Hepatocyte (in vitro differentiated cells): ENCODE results near the gene BACH1. TPM values are rescaled to one million over a fixed set of nuclear protein-coding genes. Genes with fewer than 3 reads are reported as not detected.

Experiments
- DNase-seq: peaks from one replicate; pipeline ENCODE4 v3.0.0-alpha.2; 2016; ENCODE audit warnings: low spot score
- H2AFZ ChIP-seq: fragments of 200-600 bp; sonication (generic); 2 replicates; pipeline ENCODE4 v1.6.0; 2016; ENCODE audit warnings: antibody characterized with exemption, mild to moderate bottlenecking
- H3K27ac ChIP-seq: fragments of 200-600 bp; sonication (generic); 2 replicates; pipeline ENCODE4 v1.5.1; 2016; ENCODE audit warnings: mild to moderate bottlenecking
- H3K27me3 ChIP-seq: fragments of 200-600 bp; sonication (generic); 2 replicates; pipeline ENCODE4 v1.6.1; 2016
- H3K36me3 ChIP-seq: fragments of 200-600 bp; sonication (generic); replicated peaks from 2 replicates; pipeline ENCODE4 v1.5.1; 2016; ENCODE audit warnings: low read depth; ENCODE audit not compliant: insufficient read depth
- H3K4me1 ChIP-seq: fragments of 200-600 bp; sonication (generic); 2 replicates; pipeline ENCODE4 v1.5.1; 2016; ENCODE audit warnings: mild to moderate bottlenecking, moderate library complexity; ENCODE audit not compliant: insufficient read depth
- H3K4me2 ChIP-seq: fragments of 200-600 bp; sonication (generic); 2 replicates; pipeline ENCODE4 v1.6.0; 2016
- H3K4me3 ChIP-seq: fragments of 200-600 bp; sonication (generic); 2 replicates; pipeline ENCODE4 v1.5.1; 2016; ENCODE audit warnings: mild to moderate bottlenecking
- H3K79me2 ChIP-seq: fragments of 200-600 bp; sonication (generic); 2 replicates; pipeline ENCODE4 v1.6.0; 2017; ENCODE audit warnings: mild to moderate bottlenecking
- H3K9me2 ChIP-seq: fragments of 200-600 bp; sonication (generic); replicated peaks from 2 replicates; pipeline ENCODE4 v1.6.0; 2017; ENCODE audit warnings: mild to moderate bottlenecking; ENCODE audit not compliant: insufficient read depth
- H3K9me3 ChIP-seq: fragments of 200-600 bp; sonication (generic); 2 replicates; pipeline ENCODE4 v1.5.1; 2016; ENCODE audit warnings: low read depth, mild to moderate bottlenecking
- H4K20me1 ChIP-seq: fragments of 200-600 bp; sonication (generic); 2 replicates; pipeline ENCODE4 v1.6.0; 2016; ENCODE audit warnings: mild to moderate bottlenecking; ENCODE audit not compliant: insufficient read depth, poor library complexity, severe bottlenecking
- EZH2 ChIP-seq: fragments of 200-600 bp; sonication (generic); IDR thresholded peaks from 2 replicates; pipeline ENCODE4 v1.6.1; 2016; ENCODE audit warnings: antibody characterized with exemption, mild to moderate bottlenecking, borderline replicate concordance
- EZH2phosphoT487 ChIP-seq: fragments of 200-600 bp; sonication (generic); IDR thresholded peaks from one replicate; pipeline ENCODE4 v1.6.1; 2018; ENCODE audit warnings: antibody characterized with exemption, mild to moderate bottlenecking, low read depth, moderate library complexity; ENCODE audit not compliant: unreplicated experiment, severe bottlenecking
- WGBS: methylation state at CpG from one replicate; pipeline ENCODE4 v1.1.6; 2016; ENCODE audit warnings: low lambda C conversion rate; ENCODE audit errors: missing lambda C conversion rate; 5-methylcytosine and 5-hydroxymethylcytosine counted together
- polyA plus RNA-seq: library from polyadenylated mRNA; unstranded; fragments of >200 nt; fragmentation: Nextera tagmentation; extraction: Ambion mirVana; gene quantifications from 2 replicates; pipeline ENCODE4 v1.2.1, GENCODE V29; 2016
- total RNA-seq: library from RNA; depleted of rRNA; stranded (reverse); fragments of >200 nt; gene quantifications from 2 replicates; pipeline ENCODE4 v1.2.3, GENCODE V29; 2014
- TF ChIP-seq, protein P1 (sequence below): fragments of 200-600 bp; sonication (generic); IDR thresholded peaks from 2 replicates; pipeline ENCODE4 v1.5.1; 2016; ENCODE audit warnings: antibody characterized with exemption, mild to moderate bottlenecking; ENCODE audit not compliant: poor library complexity

Gene BACH1
- total and polyA plus RNA-seq, 2 experiments from 2014 or later: 19.7 to 79.8 TPM

DNA sequence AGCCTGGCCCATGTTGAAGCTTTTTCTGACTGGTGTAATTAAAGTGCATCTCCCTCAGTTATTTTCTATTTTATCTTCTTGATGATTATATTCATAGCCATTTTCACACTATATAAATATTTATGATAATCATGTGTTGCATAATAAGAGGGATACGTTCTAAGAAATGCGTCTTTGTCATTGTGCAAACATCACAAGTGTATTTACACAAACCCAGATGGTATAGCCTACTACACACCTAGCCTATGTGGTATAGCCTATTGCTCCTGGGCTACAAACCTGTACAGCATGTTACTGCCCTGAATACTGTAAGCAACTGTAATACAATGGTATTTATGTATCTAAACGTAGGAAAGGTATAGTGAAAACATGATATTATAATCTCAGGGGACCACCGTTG, 88.1 kb downstream of the BACH1 start:
- Histone ChIP-seq H3K4me3 (no peak overlapping the region), H4K20me1 (no peaks in the 10 kb centered on the region), H3K4me1 (peaks cover 15% of the 10 kb centered on the region), H3K27me3 (no peaks in the 10 kb centered on the region), H2AFZ (no peak overlapping the region), H3K9me3 (no peaks in the 10 kb centered on the region), H3K36me3 (no peaks in the 10 kb centered on the region), H3K4me2 (no peak overlapping the region), H3K9me2 (no peaks in the 10 kb centered on the region), H3K79me2 (no peaks in the 10 kb centered on the region), H3K27ac (no peak overlapping the region)
- no peak for DNase-seq
- WGBS: 76% methylated on average over 4 of the region's 4 CpGs
- TF ChIP-seq, protein P1, sequence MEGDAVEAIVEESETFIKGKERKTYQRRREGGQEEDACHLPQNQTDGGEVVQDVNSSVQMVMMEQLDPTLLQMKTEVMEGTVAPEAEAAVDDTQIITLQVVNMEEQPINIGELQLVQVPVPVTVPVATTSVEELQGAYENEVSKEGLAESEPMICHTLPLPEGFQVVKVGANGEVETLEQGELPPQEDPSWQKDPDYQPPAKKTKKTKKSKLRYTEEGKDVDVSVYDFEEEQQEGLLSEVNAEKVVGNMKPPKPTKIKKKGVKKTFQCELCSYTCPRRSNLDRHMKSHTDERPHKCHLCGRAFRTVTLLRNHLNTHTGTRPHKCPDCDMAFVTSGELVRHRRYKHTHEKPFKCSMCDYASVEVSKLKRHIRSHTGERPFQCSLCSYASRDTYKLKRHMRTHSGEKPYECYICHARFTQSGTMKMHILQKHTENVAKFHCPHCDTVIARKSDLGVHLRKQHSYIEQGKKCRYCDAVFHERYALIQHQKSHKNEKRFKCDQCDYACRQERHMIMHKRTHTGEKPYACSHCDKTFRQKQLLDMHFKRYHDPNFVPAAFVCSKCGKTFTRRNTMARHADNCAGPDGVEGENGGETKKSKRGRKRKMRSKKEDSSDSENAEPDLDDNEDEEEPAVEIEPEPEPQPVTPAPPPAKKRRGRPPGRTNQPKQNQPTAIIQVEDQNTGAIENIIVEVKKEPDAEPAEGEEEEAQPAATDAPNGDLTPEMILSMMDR: no peak
- TF ChIP-seq EZH2phosphoT487: no peak
- TF ChIP-seq EZH2: no peak

DNA sequence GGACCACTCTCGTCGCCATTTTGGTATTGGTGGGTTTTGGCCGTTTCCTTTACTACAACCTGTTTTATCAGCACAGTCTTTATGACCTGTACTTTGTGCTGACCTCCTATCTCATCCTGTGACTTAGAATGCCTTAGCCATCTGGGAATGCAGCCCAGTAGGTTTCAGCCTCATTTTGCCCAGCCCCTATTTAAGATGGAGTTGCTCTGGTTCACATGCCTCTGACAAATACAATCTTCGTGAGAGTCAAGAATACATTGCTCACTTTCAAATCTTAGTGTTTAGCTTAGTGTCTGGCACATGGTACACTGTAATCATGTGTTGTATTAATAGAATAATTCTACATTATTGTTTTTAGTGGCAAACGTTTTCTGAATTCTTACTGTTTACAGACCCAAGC, 88.9 kb downstream of the BACH1 start:
- no peak overlapping the region for H2AFZ ChIP-seq
- H3K27ac ChIP-seq: no peak overlapping the region
- 89% methylated on average over 5 of the region's 5 CpGs for WGBS
- H3K79me2 ChIP-seq: no peaks in the 10 kb centered on the region
- no peaks in the 10 kb centered on the region for H4K20me1 ChIP-seq
- H3K4me1 ChIP-seq: peaks cover 11% of the 10 kb centered on the region
- H3K4me3 ChIP-seq: no peak overlapping the region
- TF ChIP-seq, protein P1: no peak
- TF ChIP-seq EZH2phosphoT487 (no peak), EZH2 (no peak)
- no peaks in the 10 kb centered on the region for H3K9me3 ChIP-seq
- H3K4me2 ChIP-seq: no peak overlapping the region
- H3K9me2 ChIP-seq: no peaks in the 10 kb centered on the region
- no peak for DNase-seq
- no peaks in the 10 kb centered on the region for H3K36me3 ChIP-seq
- no peaks in the 10 kb centered on the region for H3K27me3 ChIP-seq

- Histone ChIP-seq H3K79me2 (no peaks in the 10 kb centered on the region), H3K36me3 (no peaks in the 10 kb centered on the region), H3K4me3 (no peak overlapping the region), H3K4me2 (no peak overlapping the region), H2AFZ (no peak overlapping the region), H3K9me3 (no peaks in the 10 kb centered on the region), H3K4me1 (peaks cover 6% of the 10 kb centered on the region), H3K27me3 (no peaks in the 10 kb centered on the region), H3K27ac (no peak overlapping the region), H4K20me1 (no peaks in the 10 kb centered on the region), H3K9me2 (no peaks in the 10 kb centered on the region)
- 87% methylated on average over 3 of the region's 3 CpGs for WGBS
- TF ChIP-seq, protein P1: no peak
- TF ChIP-seq EZH2 (no peak), EZH2phosphoT487 (no peak)
- no peak for DNase-seq
These were observed 90.4 kb downstream of the BACH1 start for GRCh38 chr21:29389136-29389535.

DNA sequence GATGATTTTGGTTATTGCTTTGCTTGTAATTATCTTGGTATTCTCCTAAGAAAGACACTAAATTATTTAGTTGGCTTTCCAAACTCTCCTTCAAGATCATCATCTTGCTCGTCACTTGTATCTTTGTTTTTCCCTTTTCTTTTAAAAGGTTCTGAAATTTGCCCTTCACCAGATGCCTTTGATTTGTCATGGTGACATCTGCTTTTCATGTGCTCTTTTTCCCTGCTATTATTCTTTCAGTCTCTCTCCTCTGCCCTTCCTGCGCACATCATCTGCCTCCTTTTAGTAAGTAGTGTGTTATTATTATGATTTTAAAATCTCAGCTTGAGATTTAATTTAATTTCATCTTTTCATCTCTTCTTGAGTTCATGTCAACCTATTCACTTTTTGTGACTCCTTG, 92.1 kb downstream of the BACH1 start:
- Histone ChIP-seq H3K9me3 (no peaks in the 10 kb centered on the region), H4K20me1 (no peaks in the 10 kb centered on the region), H3K27ac (no peak overlapping the region), H3K4me2 (no peak overlapping the region), H3K27me3 (no peaks in the 10 kb centered on the region), H3K9me2 (no peaks in the 10 kb centered on the region), H3K4me3 (no peak overlapping the region), H3K79me2 (no peaks in the 10 kb centered on the region), H2AFZ (no peak overlapping the region), H3K36me3 (no peaks in the 10 kb centered on the region), H3K4me1 (no peaks in the 10 kb centered on the region)
- DNase-seq: no peak
- TF ChIP-seq EZH2: no peak
- no peak for TF ChIP-seq EZH2phosphoT487
- TF ChIP-seq, protein P1: no peak
- WGBS: 82% methylated on average over 2 of the region's 2 CpGs
